GM18498 (cell line): Measurements from ENCODE around the gene DLX3.

Experiments used
- ATAC-seq: cut with Tn5 transposase; IDR thresholded peaks from one replicate; pipeline ENCODE4 v1.9.1; 2021; ENCODE audit warnings: mild to moderate bottlenecking, moderate library complexity; ENCODE audit not compliant: unreplicated experiment

Gene DLX3

DNA sequence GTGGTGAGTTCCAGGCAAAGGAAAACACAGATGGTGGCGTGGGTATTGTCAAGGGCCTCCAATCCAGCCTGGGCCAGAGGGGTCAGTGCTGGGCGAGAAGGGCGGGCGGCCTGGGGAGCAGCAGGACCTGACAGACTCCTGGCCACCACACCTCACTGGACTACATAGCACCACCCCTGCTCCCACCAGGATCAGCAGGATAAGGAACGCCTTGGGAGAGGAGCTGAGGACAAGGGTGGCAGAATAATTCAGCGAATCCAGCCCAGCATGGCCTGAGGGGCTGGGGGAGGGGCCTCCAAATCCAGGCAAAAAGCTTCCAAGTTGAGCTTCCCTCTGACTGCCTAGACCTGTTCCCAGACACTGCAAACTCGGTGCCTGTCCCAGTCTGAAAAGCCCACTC lies 19.5 kb downstream of the DLX3 start:
- ATAC-seq = no peak

GRCh38 chr17:49973271-49973615 lies 21.8 kb downstream of the DLX3 start:
- no peak for ATAC-seq

- ATAC-seq = no peak
Observed at GRCh38 chr17:49972486-49973270, 22.3 kb downstream of the DLX3 start.

GRCh38 chr17:49971848-49972485 lies 23.1 kb downstream of the DLX3 start:
- no peak for ATAC-seq

DNA sequence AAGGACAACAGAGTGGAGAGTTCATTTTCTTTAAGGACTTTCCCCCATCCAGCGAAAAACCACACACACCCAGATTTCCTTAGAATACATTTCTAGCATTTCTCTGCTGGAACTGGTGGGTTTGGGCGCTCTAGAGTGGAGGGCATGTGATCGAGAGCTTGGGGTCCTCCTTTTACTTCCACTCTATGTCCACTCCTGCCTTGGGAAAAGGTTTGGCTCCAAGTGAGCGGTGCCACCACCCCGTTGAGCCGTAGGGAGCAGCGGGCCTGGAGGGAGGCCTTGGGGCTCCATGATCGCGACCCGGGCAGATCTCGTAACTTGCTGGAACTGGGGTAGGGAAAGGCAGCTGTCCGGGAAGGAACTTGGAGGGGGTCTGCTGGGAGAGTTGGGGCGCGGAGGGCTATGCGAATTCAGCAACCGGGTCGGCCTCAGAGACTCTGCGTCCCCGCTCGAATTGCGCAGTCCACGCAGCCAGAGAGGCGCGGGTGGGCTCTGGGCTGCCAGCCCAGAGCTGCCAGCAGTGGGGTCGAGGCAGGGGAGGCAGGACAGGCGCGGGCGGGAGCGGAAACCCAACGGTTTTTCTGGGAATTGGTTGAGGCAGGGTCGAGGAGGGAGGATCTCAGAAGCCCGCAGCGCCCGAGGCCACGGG lies 23.7 kb downstream of the DLX3 start:
- no peak for ATAC-seq

- ATAC-seq = no peak
Observed at GRCh38 chr17:49970498-49970897, 24.5 kb downstream of the DLX3 start.

GRCh38 chr17:49969795-49970389 lies 25.1 kb downstream of the DLX3 start:
- no peak for ATAC-seq

- ATAC-seq = no peak
Observed at GRCh38 chr17:49969134-49969759, 25.8 kb downstream of the DLX3 start, which contains the start of gene DLX4. TSS of gene DLX4 (plus strand) at chr17:49969190. CDS start at chr17:49969469, 279 bp downstream.

DNA sequence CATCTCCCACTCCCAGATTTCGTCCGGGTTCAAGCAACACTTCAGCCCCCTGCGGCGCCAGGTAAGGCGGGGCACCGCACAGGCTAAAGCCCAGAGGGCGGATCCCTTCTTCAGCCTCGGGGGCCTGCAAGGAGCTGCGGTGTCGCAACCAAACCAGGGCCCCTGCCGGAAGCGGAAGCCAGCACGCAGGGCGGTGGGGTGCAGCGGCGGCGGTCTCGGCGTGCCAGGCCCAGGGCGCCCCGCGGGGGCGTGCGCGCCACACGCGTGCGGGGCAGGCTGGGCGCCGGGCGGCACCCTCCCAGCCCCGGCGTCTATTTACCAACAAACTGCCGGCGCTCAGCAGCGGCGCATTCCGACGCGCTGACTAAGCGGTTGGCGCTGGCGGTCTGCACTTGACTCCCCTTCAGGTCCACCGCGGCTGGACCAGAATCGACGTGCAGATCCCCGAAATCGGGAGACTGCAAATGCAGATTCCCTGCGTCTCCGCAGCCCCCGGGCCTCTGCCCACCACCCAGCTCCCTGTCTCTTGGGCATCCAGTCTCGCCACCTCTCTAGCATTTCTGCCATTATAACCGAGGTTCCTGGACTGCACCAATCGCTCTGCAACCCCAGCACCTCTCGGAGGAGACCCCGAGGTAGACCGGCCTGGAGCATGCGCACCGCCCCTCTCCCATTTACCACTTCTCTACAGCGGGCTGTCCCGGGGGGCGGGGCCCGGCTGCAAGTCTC lies 26.5 kb downstream of the DLX3 start:
- peak; percentile 59 for ATAC-seq

- no peak for ATAC-seq
Observed at GRCh38 chr17:49967621-49968404, 27.2 kb downstream of the DLX3 start.

- ATAC-seq = no peak
Observed at GRCh38 chr17:49967205-49967604, 27.8 kb downstream of the DLX3 start.

GRCh38 chr17:49966767-49967166 lies 28.3 kb downstream of the DLX3 start:
- no peak for ATAC-seq

- no peak for ATAC-seq
Observed at GRCh38 chr17:49965524-49965909, 29.5 kb downstream of the DLX3 start.

GRCh38 chr17:49964769-49965523 lies 30.1 kb downstream of the DLX3 start:
- ATAC-seq = no peak

- no peak for ATAC-seq
Observed at GRCh38 chr17:49964303-49964768, 30.7 kb downstream of the DLX3 start.

GRCh38 chr17:49963626-49964302 lies 31.3 kb downstream of the DLX3 start:
- ATAC-seq = no peak

- ATAC-seq = no peak
Observed at GRCh38 chr17:49963309-49963625, 31.8 kb downstream of the DLX3 start.

- ATAC-seq = no peak
Observed at GRCh38 chr17:49962599-49963308, 32.3 kb downstream of the DLX3 start.
